PFSK-1 (cell line): Measurements from ENCODE around the gene MRPL38.

Experiments
- POLR2AphosphoS5 ChIP-seq: IDR thresholded peaks from 2 replicates; pipeline ENCODE4 v1.6.1; 2012; ENCODE audit warnings: low read depth, mild to moderate bottlenecking, control low read depth, low read length, moderate library complexity
- TF ChIP-seq, protein P1 (sequence below), 2 experiments: IDR thresholded peaks; 2 replicates each; pipeline versions ENCODE4 v1.6.1 to v1.8.0; 2011 to 2012; ENCODE audit warnings: low read depth in 2 of 2, low read length in 2 of 2, control low read depth in 1 of 2, inconsistent platforms in 1 of 2, mild to moderate bottlenecking in 1 of 2, moderate library complexity in 1 of 2; ENCODE audit not compliant: insufficient read depth in 1 of 2

GRCh38 chr17:75894049-75894733 is 10.5 kb downstream of the MRPL38 start:
- TF ChIP-seq POLR2AphosphoS5, result no peak
- TF ChIP-seq, protein P1, sequence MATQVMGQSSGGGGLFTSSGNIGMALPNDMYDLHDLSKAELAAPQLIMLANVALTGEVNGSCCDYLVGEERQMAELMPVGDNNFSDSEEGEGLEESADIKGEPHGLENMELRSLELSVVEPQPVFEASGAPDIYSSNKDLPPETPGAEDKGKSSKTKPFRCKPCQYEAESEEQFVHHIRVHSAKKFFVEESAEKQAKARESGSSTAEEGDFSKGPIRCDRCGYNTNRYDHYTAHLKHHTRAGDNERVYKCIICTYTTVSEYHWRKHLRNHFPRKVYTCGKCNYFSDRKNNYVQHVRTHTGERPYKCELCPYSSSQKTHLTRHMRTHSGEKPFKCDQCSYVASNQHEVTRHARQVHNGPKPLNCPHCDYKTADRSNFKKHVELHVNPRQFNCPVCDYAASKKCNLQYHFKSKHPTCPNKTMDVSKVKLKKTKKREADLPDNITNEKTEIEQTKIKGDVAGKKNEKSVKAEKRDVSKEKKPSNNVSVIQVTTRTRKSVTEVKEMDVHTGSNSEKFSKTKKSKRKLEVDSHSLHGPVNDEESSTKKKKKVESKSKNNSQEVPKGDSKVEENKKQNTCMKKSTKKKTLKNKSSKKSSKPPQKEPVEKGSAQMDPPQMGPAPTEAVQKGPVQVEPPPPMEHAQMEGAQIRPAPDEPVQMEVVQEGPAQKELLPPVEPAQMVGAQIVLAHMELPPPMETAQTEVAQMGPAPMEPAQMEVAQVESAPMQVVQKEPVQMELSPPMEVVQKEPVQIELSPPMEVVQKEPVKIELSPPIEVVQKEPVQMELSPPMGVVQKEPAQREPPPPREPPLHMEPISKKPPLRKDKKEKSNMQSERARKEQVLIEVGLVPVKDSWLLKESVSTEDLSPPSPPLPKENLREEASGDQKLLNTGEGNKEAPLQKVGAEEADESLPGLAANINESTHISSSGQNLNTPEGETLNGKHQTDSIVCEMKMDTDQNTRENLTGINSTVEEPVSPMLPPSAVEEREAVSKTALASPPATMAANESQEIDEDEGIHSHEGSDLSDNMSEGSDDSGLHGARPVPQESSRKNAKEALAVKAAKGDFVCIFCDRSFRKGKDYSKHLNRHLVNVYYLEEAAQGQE (IDR thresholded peaks at IDR 0.05; ENCODE audit: insufficient read depth in 1 of 2, low read depth in 2 of 2, low read length in 2 of 2), result no peak
